Mesenteric fat pad (tissue), 1 donor: ENCODE measurements around the gene SCN1B. TPM values are rescaled to one million over a fixed set of nuclear protein-coding genes. Genes with fewer than 3 reads are reported as not detected.
"Not testable (repeated sequence)": the region's sequence is repeated elsewhere in the genome, so short reads cannot be mapped to it uniquely, and the experiment has no call there.

Experiments used
- DNase-seq: peaks from one replicate; pipeline ENCODE4 v3.0.0-alpha.2; 2020; ENCODE audit warnings: low spot score
- long read RNA-seq: library from polyadenylated mRNA; unstranded; transcript quantifications from one replicate; pipeline ENCODE4 v2.0.0, GENCODE V29; 2020
- total RNA-seq: library from RNA; stranded (reverse); fragmentation: NEBNext Ultra II Directional; extraction: Animal tissue kit (Norgen Biotek cat#: 25700); gene quantifications from one replicate; pipeline ENCODE4 v1.2.1, GENCODE V29; 2021
- donor health status: DM: yes; HTN: yes; CAD: no.

The SCN1B gene
- total RNA-seq, result 17.3 TPM
- long read RNA-seq, partial matches to known transcripts, result 0 of 5 reads
- long read RNA-seq, other reads (novel, unspliced or antisense), result 1 of 5 reads

DNA sequence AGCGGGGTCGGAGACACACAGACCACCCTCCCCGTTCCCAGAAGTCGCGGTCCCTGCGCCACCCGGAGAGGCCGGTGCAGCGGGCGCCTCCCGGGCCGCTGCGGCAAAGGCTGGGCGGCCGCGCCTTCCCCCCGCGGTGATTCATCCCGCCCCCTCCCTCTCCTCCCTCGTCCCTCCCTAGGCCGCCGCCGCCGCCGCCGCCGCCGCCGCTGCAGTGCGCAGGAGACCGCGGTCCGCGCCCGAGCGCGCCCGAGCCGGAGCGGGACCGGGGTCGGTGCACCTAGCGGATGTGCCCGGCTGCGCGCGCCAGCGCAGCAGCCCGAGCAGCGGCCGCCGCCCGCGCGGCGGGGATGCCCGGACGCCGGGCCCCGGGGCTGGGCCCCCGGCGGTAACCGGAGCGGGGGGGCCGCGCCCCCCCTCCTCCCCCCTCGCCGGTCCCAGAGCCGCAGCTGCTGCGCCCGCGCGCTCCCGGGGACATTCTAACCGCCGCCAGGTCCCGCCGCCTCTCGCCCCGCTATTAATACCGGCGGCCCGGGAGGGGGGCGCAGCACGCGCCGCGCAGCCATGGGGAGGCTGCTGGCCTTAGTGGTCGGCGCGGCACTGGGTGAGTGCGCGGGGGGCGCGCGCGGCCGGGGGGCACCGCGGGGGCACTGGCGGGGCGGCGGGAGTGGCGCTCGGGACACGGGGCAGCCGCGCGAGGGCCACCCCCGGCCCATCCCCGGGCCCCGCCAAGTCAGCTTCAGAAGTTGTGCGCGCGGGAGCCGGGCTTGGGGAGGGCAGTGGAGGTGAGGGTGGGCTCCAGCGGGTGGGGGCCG, at the start of gene SCN1B:
Gene SCN1B (plus strand): TSS at position 214 of the 815 bp plus-strand sequence. CDS start 351 bp downstream, at position 565.
- no peak for DNase-seq

DNA sequence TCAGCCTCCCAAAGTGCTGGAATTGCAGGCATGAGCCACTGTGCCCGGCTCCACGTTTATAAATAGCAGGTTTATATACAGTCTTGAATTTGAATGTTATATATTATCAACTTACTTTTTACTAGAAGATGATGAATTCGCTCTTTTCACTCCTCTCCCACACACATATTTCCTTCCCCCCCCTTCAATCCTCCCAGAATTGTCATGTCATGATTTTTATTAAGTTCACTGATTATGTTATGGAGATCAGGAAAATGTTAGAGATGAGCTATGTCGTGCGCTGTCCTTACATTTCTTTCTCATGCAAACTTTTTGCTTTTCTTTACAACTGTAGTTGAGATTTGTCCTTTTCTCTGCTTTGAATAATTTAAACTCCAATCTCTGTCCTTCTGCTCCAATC, 48.0 kb upstream of the SCN1B start:
- DNase-seq, result no peak

- no peak for DNase-seq
These were observed 46.5 kb upstream of the SCN1B start for GRCh38 chr19:34983786-34984185.

GRCh38 chr19:34984287-34984686, 46.0 kb upstream of the SCN1B start:
- DNase-seq, result no peak

- no peak for DNase-seq
These were observed 44.8 kb upstream of the SCN1B start for GRCh38 chr19:34985249-34986022.

GRCh38 chr19:34988119-34988518, 42.2 kb upstream of the SCN1B start:
- DNase-seq, result no peak

DNA sequence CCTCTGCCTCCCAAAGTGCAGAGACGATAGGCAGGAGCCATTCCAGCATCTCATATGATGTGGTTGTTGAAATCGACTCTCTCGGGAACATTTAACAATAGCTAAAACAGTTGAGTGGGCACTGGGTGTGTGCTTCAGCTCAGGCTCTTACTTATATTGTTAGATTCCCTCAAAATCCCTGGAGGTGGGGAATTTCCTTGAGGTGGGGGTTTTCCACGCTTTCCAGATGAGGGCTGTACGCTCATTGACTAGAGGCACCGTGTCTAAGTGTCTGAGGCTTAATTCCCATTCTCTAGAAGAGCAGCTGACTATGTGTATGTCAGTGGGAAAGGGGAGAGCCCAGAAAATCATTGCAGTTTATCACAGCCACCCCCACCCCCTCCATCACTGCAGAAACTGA, 41.0 kb upstream of the SCN1B start:
- DNase-seq, result no peak

- no peak for DNase-seq
These were observed 39.6 kb upstream of the SCN1B start for GRCh38 chr19:34990578-34991192.

DNA sequence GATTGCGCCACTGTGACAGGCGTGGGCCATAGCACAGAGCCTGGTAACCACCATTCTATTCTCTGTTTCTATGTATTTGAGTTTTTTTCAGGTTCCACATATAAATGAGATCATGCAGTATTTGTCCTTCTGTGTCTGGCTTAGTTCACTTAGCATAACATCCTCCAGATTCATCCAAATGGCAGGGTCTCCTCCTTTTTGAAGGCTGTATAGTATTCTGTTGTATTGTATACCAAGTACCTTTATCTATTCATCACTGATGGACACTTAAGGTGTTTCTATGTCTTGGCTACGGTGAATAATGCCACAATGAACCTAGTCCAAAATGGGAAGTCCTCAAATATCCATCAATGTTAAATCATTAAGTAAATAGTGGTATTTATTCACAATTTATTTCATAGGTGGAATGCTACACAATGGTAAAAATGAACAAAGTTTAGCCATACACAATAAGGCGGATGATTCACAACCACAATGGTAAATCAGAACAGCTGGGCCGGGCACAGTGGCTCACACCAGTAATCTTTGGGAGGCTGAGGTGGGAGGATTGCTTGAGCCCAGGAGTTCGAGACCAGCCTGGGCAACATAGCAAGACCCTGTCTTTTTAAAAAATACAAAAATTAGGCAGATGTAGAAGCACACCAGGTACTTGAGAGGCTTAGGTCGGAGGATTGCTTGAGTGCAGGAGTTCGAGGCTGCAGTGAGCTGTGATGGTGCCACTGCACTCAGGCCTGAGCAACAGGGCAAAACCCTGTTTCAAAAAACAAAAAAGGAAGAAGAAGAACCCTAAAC, 38.5 kb upstream of the SCN1B start:
- no peak for DNase-seq

DNA sequence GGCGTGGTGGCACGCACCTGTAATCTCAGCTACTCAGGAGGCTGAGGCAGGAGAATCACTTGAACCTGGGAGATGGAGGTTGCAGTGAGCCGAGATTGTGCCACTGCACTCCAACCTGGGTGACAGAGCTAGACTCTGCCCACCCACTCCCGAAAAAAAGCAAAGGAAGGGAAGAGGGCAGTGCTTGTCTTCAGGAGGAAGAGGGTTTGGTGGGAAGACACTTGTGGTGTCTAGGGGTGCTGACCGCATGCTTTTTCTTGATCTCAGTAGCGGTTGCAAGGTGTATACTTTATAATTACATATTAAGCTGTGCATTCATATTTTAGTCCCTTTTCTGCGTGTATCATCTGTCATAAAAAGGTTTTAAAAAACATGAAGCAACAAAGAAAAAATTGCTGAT, 37.7 kb upstream of the SCN1B start:
- DNase-seq, result not testable (repeated sequence)

- no peak for DNase-seq
These were observed 36.0 kb upstream of the SCN1B start for GRCh38 chr19:34994286-34994642.

DNA sequence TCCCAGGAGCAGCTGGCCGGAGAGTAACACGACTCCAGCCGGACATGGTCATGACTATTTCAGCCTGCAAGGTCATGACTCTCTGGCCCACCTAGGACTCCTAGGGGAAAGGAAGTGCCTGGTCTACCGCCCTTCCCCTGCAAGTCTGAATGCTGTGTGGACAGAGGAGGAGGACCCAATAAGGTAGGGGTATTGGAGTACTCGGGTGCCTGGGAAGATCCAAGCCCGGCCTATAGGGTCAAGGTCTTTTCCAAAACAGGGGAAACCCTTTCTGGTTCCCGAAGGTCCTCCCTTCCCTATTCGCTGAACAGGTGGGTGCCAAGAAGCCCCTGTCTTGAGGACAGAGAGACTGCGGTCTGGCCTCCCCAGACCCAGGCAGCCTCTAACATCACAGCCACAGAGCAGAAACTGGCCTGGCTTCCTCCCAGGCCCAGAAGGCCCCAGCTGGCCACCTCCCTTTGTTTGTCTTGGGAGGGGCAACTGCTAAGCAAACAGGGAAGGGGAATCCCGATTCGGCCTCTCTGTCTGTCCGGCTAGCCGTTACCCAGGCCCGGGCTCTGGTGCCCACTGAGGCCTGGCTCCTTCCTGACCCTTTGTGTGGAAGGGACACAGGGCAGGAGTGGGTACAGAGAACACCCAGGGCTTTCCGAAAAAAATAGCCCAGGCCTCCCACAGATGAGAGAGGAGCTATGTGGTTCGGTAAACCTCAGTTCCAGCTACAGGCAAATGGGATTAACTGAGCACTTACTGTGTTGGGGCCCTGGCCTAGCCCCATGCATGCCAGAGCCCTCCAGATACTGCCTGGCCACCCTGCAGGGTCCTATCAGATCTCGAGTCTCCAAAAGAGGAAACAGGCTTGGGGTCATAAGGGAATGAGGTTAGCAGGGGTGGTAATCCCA, 35.4 kb upstream of the SCN1B start:
- DNase-seq, result no peak

DNA sequence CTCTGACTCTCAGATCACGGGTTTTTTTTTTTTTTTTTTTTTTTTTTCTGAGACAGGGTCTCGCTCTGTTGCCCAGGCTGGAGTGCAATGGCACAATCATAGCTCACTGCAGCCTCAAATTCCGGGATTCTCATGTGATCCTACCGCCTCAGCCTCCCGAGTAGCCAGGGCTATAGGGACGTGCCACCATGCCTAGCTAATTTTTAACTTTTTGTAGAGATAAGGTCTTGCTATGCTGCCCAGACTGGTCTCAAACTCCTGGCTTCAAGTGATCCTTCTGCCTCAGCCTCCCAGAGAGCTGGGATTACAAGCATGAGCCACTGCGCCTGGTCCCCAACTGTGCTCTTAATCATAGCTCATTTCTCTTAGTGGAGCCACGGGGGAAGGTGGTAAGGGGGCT, 34.7 kb upstream of the SCN1B start:
- no peak for DNase-seq

- no peak for DNase-seq
These were observed 33.1 kb upstream of the SCN1B start for GRCh38 chr19:34997071-34997617.

DNA sequence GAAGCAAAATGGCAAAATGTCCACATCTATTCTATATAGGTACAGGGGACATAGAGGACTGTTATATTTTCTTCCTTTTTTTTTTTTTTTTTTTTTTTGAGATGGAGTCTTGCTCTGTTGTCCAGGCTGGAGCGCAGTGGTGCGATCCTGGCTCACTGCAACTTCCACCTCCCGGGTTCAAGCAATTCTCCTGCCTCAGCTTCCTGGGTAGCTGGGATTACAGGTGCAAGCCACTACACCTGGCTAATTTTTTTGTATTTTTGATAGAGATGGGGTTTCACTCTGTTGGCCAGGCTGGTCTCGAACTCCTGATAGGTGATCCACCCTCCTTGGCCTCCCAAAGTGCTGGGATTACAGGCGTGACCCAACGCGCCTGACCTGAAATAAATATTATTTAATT, 32.0 kb upstream of the SCN1B start:
- DNase-seq, result not testable (repeated sequence)

DNA sequence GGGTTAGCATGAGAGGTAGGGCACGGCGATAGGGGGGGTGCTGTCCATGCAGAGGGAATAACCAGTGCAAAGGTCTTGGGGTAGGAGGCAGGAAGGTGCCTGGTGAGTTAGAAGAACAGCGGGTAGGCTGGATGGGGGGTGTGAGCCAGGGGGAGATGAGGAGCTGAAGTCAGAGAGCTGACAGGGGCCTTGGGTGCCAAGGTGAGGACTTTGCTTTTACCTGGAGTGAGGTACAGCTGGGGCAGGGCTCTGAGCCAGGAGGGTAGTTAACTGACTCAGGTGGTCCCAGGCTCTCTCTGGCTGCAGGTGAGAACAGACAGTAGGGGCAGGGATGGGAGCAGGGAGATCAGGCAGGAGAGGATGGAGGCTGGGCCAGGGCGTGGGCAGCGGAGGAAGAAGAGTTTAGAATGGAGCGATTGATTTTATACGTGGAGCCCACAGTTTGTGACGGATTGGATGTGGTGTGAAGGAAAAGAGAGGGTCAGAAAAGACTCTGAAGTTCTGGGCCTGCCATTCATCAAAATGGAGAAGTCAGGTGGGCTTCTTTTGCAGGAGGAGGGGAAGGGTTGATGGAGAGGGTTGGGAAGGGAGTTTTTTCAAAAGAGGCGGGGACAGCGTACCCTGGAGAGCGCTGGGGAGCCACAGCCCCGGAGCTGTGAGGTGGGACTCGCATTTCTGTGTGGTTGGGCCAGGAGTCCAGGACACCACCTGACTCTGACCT, 31.3 kb upstream of the SCN1B start:
- no peak for DNase-seq

- peak; percentile 96 for DNase-seq
These were observed 30.6 kb upstream of the SCN1B start, which contains the start of gene GRAMD1A for GRCh38 chr19:34999498-35000337. Gene GRAMD1A (plus strand): TSS chr19:35000323. CDS start chr19:35000479, 156 bp downstream.

DNA sequence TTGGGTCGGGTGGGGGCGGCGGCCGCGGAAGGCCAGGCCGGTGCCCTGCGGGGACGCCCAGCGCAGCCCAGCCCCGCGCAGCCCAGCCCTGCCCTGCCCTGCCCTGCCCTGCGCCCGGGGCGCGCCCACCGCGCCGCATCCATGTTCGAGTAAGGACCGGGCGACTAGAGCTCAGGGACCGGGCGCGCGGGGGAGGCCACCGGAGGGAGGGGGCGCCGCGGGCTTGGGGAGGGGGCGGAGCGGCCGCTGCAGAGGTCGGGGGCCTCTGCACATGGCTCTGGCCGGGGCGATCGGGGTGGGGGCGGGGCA, 30.0 kb upstream of the SCN1B start:
- no peak for DNase-seq
